ENCODE data around the gene EPHA8. TPM values are rescaled to one million over a fixed set of nuclear protein-coding genes. Genes with fewer than 3 reads are reported as not detected.

The EPHA8 gene
- total RNA-seq, 4 donors from 2014 or later: 0.62 TPM; not detected in 3

DNA sequence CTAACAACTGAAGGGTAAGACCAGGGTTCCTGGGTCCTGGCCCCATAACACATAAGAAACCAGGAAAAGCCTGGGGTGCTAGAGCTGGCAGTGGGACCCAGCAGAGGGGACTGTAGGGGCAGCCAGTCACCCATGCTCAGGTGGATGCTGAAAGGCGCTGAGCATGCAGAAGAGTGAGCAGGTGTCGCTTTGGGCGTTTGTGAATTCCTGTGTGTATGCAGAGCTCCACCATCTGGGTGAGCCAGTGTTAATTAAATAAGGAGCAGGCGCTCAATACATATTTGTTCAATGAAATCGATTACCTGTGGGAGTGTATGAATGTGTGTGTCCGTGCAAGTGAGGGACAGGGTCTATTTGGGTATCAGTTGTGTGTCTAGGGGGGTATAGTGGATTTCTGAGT, 73.6 kb downstream of the EPHA8 start:
- WGBS, 2 donors: 58 to 72% methylated on average over 6 of the region's 6 CpGs
- H3K4me3 ChIP-seq (ENCODE audit: low read depth, poor library complexity, severe bottlenecking): no peak overlapping the region
- DNase-seq (ENCODE audit: low spot score in 2 of 2): no peak
- intact Hi-C loops (cut with DNase I; ENCODE audit: low total_unique reads): no loop called here
- TF ChIP-seq POLR2A (IDR thresholded peaks at IDR 0.05): no peak
- TF ChIP-seq, protein P1, sequence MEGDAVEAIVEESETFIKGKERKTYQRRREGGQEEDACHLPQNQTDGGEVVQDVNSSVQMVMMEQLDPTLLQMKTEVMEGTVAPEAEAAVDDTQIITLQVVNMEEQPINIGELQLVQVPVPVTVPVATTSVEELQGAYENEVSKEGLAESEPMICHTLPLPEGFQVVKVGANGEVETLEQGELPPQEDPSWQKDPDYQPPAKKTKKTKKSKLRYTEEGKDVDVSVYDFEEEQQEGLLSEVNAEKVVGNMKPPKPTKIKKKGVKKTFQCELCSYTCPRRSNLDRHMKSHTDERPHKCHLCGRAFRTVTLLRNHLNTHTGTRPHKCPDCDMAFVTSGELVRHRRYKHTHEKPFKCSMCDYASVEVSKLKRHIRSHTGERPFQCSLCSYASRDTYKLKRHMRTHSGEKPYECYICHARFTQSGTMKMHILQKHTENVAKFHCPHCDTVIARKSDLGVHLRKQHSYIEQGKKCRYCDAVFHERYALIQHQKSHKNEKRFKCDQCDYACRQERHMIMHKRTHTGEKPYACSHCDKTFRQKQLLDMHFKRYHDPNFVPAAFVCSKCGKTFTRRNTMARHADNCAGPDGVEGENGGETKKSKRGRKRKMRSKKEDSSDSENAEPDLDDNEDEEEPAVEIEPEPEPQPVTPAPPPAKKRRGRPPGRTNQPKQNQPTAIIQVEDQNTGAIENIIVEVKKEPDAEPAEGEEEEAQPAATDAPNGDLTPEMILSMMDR (IDR thresholded peaks at IDR 0.05): no peak

DNA sequence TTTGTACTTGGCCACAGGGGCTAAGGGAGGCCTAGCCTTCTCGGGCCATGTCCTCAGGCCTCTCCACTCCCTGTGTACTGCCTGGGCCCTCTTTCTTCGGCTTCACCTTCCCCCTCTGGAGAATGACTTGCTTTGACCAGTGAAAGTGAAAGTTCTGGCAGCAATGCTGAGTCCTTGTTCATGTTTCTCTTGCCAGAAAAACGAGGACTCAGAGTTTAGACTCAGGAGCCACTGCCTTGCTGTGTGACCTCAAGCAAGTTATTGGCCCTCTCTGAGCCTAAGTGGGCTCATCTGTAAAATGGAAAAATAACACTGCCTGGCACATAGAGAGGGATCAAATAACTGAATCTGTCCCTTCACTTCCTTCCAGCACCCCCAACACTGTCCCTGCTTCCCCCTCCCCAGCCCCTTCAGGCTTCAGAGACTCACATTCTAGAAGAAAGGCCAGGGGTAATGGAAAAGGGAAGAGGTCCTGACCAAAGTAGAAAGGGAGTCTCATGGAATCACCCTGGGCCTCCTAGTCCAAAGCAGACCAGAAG, 74.7 kb downstream of the EPHA8 start:
- WGBS, 2 donors: 63 to 74% methylated on average over 3 of the region's 3 CpGs
- TF ChIP-seq POLR2A (IDR thresholded peaks at IDR 0.05): no peak
- TF ChIP-seq, protein P1 (IDR thresholded peaks at IDR 0.05): no peak
- intact Hi-C loops (cut with DNase I; ENCODE audit: low total_unique reads): no loop called here
- no peak for DNase-seq (ENCODE audit: low spot score in 2 of 2)
- H3K4me3 ChIP-seq (ENCODE audit: low read depth, poor library complexity, severe bottlenecking): no peak overlapping the region

DNA sequence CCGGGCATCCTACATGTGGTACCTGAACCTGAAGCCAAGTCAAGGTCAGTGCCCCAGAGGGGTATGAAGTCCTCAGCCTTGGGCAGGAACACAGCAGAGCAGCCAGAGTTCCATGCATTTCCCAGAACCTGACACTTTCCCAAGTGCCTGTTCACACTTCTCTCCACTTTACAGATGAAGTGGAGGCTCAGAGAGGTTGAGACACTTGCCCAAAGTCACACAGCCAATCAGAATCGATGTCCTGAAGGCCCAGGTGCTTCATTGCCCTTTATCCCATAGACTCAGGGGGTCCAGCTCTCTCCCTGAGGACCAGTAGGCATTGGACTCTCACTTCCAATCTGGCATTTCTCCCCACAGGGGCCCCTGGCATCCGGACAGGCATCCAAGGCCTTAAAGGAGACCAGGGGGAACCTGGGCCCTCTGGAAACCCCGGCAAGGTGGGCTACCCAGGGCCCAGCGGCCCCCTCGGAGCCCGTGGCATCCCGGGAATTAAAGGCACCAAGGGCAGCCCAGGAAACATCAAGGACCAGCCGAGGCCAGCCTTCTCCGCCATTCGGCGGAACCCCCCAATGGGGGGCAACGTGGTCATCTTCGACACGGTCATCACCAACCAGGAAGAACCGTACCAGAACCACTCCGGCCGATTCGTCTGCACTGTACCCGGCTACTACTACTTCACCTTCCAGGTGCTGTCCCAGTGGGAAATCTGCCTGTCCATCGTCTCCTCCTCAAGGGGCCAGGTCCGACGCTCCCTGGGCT, 75.4 kb downstream of the EPHA8 start:
- intact Hi-C loops (cut with DNase I; ENCODE audit: low total_unique reads): no loop called here
- no peak for TF ChIP-seq POLR2A (IDR thresholded peaks at IDR 0.05)
- TF ChIP-seq, protein P1 (IDR thresholded peaks at IDR 0.05): no peak
- DNase-seq (ENCODE audit: low spot score in 2 of 2): no peak
- no peak overlapping the region for H3K4me3 ChIP-seq (ENCODE audit: low read depth, poor library complexity, severe bottlenecking)
- WGBS, 2 donors: 77 to 83% methylated on average over 18 to 23 of the region's 23 CpGs

DNA sequence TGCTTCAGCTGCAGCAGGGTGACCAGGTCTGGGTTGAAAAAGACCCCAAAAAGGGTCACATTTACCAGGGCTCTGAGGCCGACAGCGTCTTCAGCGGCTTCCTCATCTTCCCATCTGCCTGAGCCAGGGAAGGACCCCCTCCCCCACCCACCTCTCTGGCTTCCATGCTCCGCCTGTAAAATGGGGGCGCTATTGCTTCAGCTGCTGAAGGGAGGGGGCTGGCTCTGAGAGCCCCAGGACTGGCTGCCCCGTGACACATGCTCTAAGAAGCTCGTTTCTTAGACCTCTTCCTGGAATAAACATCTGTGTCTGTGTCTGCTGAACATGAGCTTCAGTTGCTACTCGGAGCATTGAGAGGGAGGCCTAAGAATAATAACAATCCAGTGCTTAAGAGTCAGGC, 76.0 kb downstream of the EPHA8 start:
- WGBS, 2 donors: 43 to 47% methylated on average over 8 of the region's 8 CpGs
- TF ChIP-seq, protein P1 (IDR thresholded peaks at IDR 0.05): no peak
- no peak for TF ChIP-seq POLR2A (IDR thresholded peaks at IDR 0.05)
- intact Hi-C loops (cut with DNase I; ENCODE audit: low total_unique reads): no loop called here
- no peak overlapping the region for H3K4me3 ChIP-seq (ENCODE audit: low read depth, poor library complexity, severe bottlenecking)
- no peak for DNase-seq (ENCODE audit: low spot score in 2 of 2)

DNA sequence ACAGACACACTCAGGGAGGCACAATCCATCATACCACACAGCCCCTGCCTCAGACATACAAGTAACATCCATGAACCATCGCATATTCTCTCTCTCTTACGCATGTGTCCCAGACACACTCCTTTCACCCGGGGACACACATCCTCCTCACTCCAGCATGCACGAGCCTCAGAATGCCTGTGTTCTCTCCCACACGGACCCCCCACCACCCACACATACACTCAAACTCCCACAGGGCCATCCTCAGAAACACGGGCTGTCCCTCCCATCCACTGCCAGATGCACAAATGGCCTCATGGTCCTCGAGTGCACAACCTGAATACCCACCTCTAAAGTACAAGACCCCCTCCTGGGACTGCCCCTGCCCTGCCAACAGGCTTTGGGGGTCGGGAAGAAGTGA, 78.0 kb downstream of the EPHA8 start:
- no peak overlapping the region for H3K4me3 ChIP-seq (ENCODE audit: low read depth, poor library complexity, severe bottlenecking)
- TF ChIP-seq, protein P1 (IDR thresholded peaks at IDR 0.05): no peak
- WGBS, 2 donors: 59 to 63% methylated on average over 8 of the region's 8 CpGs
- no peak for DNase-seq (ENCODE audit: low spot score in 2 of 2)
- intact Hi-C loops (cut with DNase I; ENCODE audit: low total_unique reads): no loop called here

Data from lower leg skin (tissue), 4 donors.